GM19455 (cell line): ENCODE results near the gene PAK5.

Experiments used
- ATAC-seq: cut with Tn5 transposase; IDR thresholded peaks from one replicate; pipeline ENCODE4 v1.9.1; 2021; ENCODE audit not compliant: unreplicated experiment

The PAK5 gene

DNA sequence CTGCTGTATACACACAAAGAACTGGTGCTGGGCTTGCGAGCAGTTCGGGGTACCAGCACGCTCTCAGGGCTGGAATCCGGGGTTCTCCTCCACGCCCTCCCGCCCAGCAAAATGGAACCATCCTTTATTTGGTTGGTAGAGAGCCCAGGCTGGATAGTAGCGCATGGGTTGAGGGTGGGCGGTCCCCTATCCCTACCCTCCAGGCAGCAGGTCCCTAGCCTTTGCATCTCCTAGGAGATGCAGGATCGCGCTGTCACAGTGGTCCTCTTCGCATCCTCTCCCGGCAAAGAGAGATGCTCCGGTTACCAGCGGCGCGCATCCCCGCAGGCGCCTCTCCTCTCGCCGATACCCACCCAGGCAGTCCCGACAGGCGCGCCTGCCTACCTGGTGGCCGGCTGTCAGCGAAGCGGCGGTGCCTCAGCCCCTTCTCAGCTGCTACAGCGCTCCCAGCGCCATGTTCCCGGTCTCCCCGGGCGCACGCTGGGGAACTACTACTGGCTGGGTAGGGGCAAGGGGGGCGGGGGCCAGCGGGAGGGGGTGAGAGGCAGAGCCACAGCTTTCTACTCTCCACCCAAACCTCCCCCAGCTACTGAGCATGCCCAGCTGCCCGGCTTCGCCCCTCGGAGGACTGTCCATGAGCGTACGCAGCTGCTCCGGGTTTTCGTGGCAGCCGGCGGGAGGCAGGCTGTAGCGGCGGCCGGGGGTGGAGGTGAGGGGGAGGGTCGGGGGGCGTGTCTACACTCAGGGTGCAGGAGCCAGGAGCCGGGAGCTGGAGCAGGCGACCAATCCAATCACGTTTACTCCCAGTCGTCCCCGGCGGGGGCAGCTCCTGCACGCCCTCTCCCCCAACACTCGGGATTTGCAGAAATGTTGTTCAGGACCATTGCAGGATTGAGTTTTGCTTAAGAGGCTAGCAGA is at the start of gene PAK5:
TSS of gene PAK5 (minus strand) at position 699 of the 918 bp plus-strand sequence. CDS start 194,748 bp downstream, outside the sequence.
- no peak for ATAC-seq

DNA sequence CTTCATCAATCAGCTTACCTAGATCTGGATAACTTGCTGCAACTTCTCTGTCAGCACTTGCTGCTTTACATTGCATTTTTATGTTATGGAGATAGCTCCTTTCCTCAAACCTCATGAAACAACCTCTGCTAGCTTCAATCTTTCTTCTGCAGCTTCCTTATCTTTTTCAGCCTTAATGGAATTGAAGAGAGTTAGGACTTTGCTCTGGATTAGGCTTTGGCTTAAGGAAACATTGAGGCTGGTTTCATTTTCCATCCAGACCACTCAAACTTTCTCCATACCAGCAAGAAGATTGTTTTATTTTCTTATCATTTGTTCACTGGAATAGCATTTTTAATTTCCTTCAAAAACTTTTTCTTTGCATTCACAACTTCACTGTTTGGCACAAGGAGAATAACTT is 48.8 kb upstream of the PAK5 start:
- ATAC-seq = no peak

DNA sequence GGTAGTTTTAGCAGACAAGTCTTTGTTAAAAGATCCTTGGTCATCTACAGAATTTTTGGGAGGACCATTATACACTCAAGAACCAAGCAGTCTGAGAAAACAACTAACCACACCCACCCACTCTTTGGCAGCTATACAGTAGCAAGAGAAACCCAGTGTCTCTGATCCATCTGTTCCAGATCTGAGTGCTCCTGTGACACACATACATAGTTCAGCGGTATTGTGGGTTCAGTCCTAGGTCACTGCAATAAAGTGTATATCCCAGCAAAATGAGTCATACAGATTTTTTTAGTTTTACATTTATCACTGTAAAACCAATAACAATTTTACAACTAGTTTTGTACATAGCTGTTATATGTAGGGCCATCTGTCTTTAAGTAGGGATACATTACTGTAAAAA is 47.4 kb upstream of the PAK5 start:
- no peak for ATAC-seq

DNA sequence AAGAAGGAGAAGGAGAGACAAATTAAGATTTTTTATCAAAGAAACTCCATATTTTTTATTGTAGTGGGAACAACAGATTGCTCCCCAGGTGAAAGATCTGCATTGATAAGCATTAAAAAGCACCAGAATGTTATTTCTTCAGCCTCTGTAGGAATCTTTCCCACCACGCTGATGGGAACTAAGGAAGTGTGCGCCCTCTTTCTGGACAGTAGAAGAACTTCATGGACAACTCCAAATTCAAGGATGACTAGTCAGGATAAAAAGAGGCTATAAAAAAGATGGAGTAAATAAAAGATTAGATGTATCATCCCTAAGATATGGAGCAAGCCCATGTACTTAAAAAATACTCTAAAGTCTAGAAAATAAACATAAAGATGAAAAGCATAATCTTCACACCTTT is 45.8 kb upstream of the PAK5 start:
- ATAC-seq = no peak

DNA sequence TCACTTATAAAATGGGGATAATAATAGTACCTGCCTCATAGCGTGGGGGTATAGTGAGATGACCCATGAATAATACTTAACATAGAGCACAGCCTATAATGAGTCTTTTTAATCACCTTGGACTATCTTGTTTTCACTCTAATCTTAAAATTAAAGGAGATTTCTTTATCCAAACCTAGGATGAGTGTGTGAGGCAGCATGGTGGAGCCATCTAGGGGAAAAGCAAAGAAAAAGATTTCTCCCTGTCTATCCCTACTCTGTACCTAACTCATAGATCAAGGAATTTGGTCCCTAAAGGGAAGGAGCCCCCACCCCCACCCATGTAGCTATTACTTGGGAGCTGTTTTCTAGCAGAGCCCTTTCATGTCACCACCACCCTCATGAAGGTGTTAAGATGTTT is 45.2 kb upstream of the PAK5 start:
- ATAC-seq = no peak

DNA sequence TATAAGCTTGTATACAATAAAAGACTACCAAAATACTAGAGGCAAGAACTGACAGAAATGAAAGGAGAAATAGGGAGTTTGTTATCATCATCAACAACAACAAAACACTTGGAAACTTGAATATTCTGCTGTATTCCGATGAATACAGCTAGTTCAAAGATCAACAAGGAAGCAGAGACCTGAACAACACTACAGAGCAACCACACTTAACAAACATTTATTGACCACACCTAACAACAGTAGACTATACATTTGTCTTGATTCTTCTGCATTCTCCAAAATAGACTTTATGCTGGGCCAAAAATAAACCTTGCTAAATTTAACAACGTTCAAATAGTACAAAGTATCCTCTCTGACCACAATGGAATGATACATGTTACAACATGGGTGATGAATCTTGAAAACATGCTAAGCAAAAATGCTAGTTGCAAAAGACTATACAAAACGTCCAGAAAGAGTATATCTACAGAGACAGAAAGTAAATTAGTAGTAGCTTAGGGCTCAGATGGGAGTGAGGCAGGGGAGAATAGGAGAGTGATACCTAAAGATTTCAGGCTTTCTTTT is 39.1 kb upstream of the PAK5 start:
- no peak for ATAC-seq

DNA sequence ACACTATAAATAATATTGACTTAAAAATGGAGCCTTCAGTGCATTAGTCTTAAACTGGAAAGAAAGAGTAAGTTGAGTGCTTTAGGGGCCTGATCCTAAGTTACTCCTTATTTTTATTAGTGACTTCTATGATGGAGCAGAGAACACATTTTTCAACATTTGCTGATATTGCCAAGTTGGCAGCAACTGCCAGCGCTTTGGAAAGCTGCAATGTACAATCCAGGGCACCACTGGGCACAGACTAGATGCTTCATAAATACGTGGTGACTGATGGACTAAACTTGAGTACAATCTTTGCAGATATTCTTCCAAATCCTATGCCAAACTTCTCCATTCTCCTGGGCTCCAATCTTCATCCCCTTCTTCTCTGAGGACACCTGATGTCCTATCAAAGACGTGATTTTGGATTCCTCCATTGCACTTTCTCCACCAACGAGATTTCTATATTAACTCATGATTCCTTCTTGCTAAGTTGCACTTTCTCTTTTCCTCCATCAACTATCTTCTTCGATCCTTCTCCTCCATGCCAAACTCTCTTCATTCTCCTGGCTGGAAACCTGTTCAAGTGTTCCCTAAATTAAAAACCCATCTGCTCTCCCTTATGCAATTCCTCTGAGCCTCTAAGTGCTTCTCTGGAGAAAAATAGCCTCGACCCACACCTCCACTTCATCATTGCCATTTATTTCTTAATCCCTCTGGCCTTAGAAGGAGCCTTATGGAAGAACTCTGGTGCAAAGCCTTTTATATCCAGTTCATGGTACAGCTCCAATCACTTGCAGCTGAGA is 28.5 kb upstream of the PAK5 start:
- ATAC-seq = no peak

DNA sequence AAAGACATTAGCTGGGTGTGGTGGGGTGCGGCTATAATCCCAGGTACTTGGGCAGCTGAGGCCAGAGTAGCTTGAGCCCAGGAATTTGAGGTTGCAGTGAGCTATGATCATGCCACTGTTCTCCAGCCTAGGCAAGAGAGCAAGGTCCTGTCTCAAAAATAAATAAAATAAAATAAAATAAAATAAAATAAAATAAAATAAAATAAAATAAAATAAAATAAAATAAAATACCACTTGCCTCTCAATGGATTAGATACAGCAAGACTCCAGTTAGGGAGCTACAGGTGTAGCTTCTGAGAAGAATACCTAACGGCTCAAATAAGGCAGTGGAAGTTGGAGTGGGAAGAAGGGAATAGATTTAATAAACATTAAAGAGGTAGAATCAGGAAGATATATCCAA is 13.7 kb upstream of the PAK5 start:
- ATAC-seq = no peak

DNA sequence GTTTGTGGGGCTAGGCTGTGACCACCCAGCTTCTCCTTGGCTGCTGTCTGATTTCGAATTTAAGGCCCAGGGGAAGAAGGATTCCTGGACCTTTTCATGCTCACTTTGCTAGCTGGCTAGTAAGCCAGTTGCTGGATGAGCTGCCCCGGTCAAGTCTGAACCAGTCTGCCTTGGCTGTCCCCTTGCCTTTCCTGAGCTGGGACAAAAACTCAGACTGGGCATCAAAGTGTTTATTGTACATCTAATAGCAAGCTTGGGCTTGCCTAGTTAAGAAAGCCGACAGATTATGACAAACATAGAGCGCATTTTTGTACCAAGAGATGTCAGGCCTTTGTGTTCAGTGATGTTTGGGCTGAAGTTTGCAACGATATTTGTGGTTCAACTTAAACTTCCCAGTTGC is 750 bp upstream of the PAK5 start:
- ATAC-seq = no peak

DNA sequence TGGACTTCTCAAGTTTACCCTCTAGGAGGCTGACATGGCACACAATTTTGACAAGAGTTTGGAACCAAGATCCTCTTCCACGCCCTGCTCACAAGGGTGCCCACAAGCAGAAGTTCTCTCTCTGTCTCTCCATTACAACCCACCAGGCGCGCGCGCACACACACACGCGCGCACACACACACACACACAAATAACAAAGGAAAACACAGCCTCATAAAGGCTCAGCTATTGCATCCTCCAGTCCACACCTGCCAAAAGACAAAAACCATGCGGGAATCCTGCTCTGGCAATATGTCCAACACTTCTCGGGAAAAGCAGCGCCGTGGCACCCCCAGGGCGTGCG is 870 bp downstream of the PAK5 start:
- ATAC-seq = no peak

DNA sequence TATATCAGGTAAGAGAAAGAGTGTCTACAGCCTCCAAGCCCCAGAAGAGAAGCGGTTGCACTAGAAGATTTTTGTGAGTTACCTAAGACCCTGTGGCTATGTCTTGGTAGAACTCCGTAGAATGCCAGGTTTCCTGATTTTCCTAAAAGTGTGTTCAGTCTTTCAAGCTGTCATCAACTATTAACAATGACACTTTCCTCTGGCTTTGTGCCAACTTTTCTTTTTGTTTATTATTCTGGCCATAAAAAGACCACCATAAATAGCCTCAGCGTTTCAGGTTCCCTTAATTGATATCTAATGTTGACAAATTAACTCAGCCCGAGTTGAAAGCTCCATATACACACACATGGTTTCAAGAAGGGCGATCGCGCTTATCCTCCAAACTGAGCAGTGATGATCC is 1.2 kb downstream of the PAK5 start:
- no peak for ATAC-seq

DNA sequence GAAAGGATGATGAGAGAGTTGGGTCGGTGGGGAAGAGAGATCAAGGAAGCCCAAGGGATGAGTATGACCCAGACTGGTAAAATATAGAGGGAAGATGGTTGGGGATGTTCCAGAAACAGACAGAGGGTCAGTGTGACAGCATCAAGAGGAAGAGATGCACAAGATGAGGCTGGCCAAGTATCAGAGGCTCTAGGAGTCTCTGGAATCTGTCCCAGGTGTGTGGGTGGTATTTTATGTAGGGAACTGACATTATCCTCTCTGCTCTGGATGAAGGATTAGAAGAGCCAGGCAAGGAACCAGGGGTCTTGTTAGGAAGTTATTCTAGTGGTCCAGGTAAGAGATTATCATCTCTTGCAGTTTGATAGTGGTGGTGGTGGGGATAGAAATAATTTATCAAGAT is 3.6 kb downstream of the PAK5 start:
- no peak for ATAC-seq

DNA sequence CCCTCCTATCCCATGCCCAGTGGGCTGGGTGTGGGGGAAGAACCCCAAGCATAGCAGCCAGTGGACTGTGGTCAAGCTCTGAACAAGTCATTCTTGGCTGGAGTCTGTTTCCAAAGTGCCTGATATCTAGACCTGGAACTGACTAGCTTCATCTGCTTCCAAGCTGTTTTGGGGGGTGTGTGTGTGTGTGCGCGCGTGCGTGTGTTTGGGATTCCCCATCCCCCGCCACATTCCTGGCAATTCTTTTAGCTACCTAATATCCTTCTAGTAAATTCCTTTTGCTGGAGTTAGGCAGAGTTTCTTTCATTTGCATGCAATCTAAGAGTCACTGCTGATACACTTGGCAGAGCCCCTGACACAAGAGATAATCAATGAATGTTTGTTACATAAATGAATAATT is 7.8 kb downstream of the PAK5 start:
- ATAC-seq = no peak

DNA sequence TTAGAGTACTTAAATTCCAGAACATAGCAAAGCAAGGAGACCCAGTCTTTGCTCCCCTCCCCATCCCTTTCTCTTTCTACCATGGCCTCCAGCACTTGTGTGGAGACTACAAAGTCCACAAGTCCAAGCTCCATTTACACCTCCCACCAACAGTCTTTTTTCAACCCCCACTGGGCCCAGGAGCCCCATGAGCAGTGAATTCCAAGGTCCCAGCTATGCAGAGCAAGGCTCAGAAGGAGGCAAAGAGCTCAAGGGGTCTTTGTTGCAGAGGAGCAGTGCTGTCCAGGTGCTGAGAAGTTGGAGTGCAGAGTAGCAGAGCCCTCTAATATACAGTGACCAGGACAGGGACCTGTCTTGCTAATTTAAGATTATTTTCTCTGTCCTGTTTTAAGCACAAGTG is 9.0 kb downstream of the PAK5 start:
- ATAC-seq = no peak

DNA sequence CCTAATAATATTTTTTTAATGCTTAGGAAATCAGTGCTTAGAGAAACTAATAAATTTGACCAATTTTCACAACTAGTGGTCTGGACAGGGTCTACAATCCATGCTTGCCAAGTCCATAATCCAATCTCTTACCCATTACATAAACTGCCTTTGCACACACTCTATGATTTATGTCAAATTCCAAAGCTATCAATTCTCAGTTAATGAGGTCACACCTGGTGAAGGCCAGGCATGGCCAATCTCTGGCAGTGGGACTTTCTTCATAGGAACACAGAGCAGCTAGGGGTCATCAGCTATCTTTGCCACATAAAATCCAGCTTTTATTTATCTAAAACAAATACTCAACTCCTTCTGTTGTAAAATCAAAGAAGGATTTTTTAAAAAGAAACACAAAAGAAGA is 21.2 kb downstream of the PAK5 start:
- ATAC-seq = no peak

DNA sequence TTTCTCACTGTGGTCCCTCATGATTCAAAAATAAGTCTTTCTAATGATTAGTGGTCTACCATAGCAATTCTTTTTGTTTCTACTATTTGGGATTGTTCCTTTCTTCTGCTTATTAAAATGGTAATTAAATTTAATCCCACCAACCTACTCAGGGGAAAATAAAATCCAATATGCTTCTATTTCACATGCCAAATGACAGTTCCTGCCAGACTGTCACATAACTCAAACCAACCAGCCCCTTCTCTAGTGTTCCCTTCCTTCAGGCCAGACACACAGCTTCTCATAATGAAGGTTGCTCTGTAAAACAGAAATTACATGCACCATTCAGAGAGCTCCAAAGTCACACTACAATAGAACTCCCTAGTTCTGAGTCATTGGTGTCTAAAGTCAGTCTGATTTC is 23.2 kb downstream of the PAK5 start:
- ATAC-seq = no peak

DNA sequence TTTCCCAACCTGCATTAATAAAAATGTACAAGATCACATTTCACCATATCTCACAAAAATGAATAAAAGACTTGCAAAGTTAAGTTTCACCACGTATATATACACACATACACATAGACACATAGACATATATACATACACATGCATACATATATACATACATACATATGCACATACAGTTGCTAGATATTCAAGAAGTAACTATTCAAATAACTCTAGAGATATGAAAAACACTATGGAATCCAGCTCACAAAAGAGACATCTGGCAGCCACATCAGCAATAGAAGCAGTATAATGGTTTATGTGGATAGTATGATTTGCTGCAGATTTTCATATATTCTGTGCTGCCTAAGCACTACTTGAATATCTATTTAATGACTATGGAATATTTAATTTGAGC is 28.1 kb downstream of the PAK5 start:
- ATAC-seq = no peak

DNA sequence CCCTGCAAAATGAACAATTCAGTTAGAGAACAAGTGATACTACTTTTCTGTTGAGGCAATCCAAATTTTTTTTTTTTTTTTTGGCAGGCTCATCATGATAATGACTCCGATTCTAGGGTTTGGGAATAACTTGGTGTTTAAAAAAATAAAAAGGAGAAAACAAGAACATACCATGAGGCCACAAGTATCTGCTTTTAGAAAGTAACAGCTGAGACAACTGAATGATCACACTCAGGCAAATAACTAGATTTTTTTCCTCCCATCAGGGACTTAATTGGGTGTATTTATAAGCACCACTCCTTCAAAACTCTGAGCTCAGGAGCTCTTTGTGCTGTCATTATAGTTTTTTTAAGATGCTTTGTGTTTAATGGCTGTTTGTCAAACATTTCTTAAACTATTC is 29.6 kb downstream of the PAK5 start:
- no peak for ATAC-seq

DNA sequence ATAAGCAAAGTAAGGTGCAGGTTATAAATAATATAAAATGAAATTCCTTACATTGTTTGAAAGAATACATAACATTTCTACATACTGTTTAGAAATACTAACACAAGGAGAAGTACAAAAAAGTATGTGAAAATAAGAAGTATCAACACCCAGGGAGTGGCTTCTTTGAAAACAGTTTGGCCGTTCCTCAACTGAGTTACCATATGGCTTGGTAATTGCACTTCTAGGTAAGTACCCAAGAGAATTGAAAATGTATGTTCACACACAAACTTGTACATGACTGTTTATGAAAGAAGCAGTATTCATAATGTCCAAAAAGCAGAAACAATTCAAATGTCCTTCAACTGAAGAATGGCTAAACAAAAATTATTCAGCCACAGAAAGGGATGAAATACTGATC is 30.7 kb downstream of the PAK5 start:
- ATAC-seq = no peak

DNA sequence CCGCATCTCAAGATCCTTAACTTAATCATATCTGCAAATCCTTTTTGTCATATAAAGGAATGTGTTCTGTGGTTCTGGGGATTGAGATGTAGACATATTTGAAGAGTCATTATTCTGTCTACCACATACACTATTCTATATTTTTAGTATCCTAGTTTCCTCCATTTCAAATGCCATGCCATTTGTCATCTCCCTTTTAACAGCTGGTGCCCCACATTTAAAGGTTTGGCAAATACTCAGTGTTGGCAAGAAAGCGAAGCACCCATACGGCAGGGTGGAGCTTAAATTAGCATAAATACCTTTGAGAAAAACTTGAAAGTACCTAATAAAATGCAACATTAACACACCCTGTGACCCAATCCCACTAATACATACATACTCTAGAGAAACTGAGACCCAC is 31.7 kb downstream of the PAK5 start:
- ATAC-seq = no peak

DNA sequence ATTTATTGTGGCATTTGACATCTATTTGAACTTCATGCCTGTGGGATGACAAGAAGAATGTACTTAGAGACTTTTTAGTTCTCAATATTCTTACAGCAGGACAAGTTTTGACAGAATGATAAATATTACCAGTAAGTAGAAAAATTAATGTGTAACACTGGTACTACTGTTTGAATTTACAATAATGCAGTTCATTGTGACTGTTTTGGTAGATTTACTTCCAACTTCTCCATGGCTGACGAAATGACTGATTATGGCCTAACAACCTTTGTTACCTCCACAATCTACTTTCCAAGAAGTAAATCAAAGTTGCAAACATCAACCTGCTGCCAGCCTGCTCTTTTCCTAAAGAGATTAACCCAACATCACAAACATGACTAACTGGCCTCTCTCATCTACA is 38.5 kb downstream of the PAK5 start:
- no peak for ATAC-seq

DNA sequence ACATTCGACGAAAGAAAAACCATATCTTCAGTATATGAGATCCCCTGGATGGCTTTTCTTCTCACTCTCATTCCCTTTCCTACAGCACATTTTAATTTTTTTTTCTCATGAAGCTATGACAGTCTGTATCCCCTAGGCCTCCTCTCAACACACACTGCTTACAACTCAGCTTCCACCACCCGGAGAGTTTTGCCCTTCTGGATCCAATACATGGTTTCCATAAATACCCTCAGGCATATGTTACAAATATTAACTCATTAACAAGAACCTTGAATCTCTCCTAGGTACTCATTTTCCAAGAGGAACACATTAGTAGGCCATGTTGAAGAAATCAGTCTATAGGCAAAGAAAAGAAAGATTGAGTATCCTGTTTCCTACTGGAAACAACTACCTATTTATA is 44.0 kb downstream of the PAK5 start:
- ATAC-seq = no peak
